Medulla oblongata (tissue), 1 donor: Measurements from ENCODE around the gene FHDC1.
A peak's percentile ranks its signal among the peaks of the same experiment; 100 is the strongest.

Experiments used
- DNase-seq: peaks from one replicate; pipeline ENCODE4 v3.0.0-alpha.2; 2015; ENCODE audit errors: extremely low spot score

FHDC1 gene

DNA sequence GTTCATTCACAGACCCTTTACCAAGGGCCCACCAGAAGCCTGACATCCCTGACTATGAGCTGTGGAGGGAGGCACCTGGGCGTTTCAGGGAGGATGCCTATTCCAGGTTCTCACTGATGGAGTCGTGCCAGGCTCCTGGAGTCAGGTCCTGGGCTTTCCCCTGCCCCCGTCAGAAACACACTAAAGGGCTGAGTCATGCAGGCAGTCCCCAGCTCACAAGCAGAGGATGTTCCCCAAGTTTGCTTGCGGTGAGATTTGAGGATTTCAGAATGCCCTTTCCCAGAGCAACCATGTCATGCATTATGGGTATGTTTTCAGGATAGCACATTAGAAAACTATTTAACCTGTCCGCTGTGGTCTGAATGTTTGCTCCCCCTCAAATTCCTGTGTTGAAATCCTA, 45.2 kb downstream of the FHDC1 start:
- DNase-seq: no peak

DNA sequence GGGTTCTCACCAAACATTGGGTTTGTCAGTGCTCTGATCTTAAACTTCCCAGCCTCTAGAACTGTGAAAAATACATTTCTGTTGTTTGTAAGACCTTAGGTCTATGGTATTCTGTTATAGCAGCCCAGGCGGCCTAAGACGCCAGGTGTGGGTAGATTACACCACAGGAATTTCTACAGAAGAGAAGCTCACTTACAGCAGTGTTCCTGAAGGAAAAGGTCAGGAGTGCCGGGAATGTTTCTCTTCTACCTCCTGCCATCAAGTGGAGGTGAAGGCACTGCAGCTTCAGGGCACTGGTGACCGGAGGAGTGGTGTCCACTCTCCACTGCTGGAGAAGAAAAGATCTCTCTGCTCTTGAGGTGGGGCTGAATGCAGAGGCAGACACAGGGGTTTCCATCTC, 45.7 kb downstream of the FHDC1 start:
- DNase-seq: no peak

DNA sequence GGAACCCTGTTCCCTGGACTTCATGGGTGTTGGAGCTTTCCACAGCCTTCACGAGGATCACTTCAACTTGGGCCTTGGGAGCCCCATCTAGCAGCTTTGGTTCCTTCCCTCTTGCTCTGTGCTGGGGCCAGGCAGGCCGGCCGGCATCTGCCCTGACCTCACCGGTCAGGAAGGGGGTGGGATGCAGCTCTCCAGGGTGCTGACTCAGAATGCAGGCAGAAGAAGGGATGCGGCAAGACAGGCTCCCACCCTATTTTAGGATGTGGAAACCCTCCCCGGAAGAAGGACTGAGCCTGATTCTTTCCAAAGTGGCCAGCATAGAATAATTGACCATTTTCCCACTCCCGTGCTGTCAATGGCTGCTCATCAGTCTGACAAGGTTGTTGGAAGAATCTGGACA, 47.1 kb downstream of the FHDC1 start:
- no peak for DNase-seq

DNA sequence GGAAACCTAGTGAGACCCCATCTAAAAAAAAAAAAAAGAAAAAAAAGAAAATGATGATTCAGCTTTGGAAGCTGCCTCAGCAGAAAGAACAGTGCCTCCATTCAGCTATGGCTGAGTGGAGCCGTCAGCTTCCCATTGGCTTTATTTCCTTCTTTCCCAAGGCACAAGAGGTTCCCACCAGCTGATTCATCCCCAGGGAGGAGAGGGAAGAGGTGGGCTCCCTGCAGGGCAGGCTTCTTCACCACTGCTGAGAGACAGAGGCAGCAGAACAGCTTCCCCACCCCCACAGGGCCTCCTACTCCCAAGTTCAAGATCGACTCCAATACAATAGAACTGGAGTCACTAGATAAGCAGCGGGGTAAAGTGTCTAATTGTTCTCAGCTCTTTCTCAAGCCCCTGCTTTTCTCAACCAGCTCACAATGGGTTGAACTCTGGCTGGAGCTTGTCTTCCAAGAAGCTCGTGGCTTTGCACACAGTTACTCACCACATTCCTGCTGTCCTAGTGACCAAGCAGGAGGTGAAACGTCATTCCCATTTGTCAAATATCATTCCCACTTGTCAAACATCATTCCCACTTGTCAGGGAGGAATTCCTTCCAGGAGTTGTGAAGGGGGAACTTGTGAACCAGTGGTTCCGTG, 47.8 kb downstream of the FHDC1 start:
- DNase-seq: peak; percentile 48

DNA sequence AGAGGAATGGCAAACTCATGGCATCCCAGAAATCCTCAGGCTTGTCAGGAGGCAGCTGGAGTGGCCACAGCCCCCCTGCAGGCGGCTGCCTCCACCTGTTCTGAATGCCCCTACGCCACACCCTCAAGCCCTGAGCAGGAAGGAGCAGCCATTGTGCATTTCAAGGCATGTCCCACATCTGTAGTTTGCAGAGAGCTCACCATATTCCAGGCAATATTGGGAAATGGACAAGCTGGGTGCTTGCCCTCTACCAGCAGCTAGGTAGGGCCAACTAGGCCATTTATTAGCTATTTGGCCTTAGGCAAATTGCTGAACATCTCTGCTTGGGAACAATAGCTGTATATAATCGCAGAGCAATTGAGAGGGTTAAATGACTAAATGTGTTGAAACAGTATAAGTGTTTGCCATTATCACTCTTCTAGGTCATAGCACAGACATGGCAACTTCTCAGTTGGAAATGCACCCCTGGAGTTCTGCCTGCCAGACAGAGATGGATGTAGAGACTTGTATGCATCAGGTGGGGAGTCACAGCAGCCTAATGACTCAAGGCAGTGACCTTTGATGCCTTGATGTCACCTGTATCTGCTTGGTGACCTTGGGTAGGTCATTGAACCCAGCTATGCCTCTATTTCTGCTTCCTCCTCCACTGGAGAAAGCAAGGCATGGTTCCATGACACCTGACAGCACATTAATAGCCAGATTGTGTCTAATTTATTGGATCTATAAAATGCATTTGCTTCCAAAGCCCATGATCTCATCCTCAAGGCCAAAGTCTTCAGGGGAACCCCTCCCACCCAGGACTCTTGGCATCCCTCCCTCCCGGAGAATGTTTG, 52.8 kb downstream of the FHDC1 start:
- DNase-seq: no peak

DNA sequence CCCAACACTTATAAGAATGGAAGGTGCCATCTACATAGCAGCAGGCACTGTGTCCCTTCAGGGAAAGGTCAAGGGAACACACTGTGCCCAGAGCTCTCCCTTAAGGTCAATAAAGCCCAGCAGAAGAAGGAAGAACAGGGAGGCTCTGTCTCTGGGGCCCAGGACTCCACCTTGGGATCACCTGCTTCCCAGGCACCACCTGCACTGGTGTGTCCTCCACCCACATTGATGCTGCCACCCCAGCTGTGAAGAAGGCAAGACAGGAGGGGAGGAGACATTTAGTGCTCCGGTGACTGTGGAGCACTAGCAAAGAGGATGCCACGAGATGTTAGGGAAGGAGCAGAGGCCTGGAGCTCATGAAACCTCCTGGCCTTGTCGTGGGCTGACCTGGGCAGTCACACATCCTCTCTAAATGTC, 53.4 kb downstream of the FHDC1 start:
- no peak for DNase-seq

DNA sequence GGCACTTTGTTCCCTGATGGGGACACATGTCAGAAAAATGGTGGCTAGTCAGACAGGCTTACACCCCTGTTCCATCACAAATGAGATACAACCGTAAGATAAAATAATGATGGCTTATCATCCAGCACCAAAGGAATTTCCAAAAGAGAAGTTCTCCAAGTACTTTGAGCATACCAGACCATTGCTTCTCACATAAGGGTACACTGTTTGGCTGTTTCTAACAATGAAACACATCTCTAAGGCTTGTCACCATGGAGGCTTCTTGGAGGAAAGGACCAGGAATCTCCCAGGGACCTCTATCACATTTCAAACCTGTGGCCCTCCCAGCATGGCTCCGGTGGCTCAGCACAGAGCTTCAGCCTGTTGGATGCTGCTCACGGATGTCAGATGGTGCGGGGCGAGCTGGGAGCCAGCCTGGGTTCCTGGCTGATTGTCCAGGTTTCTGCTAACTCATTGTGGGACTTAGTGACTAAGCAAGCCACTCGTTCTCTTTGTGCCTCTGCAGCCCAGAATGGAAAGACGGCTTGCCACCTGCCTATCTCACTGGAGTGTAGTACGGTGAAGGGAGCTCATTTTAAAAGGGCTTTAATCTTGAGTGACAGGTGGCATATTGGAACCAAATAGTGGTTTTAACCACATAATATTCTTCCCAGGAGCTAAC, 54.5 kb downstream of the FHDC1 start:
- DNase-seq: no peak

DNA sequence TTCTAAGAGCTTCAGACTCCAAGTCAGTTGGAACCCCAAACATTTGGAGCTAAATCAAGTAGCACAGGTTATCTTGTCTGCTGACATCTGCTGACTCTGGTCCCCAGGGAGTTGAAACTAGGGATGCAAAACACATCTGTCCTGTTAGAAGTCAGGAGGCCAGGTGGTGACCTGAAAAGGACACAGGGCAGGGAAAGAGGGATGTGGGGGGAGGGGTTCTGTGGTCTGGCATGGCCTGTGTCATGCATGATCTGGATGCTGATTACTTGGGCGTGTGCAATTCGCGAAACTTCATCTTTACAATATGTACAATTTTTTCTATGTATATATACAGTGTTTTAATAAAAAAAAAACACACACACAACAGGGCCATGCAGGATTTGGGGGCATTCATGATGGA, 55.3 kb downstream of the FHDC1 start:
- DNase-seq: no peak

DNA sequence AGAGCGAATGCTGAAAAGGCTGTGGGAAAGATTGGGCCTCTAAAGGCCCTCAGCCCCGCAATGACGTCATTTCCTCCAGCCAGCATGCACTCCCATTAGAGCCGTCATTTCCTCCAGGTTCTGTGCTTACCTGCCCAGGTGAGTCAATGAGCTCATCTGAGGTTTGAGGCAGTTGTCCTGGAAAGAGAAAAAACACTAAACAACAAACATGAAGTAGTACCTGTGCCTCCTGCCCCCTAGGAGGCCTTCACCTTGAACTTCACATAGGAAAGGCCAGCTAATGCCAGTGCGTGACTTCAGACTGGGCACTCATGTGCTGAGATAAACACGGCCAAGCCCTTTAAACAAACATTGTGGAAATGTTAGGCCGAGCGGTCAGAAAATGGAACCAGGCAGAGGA, 55.9 kb downstream of the FHDC1 start:
- DNase-seq: no peak

DNA sequence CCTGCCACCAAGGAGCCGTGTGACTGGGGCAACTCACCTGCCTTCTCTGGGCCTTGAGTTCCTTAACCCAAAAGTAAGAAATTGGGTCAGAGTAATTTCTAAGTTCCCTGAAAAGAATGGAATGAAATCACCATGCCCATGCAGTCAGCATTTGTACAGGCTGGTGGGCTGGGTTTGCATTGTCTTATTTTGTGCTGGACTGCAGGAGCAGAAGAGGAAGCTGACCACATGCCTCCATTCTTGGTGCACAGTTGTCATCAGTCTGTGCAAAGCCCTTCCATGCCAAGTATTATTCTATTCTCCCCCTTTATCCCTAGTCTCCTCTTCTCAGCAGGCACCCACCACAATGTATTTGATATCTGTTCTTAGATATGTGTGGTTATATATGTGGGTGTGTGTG, 56.3 kb downstream of the FHDC1 start:
- no peak for DNase-seq

DNA sequence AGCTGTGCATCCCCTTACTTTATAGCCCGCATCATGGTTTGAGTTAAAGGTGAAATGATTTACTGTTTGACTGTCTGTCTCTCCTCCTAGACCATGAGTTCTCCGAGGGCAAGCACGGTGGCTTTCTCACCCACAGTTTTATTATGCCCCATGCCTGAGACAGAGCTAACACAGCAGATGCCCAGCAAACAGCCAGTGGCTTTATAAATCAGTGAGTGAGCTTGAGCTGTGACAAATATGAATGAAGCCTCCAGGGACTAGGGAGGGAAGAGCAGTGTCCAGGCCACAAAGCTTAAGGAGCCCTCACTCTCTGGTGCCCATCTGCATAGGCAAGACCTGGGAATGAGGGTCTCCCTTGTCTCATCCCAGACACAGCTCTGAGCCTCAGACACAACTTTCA, 57.9 kb downstream of the FHDC1 start:
- no peak for DNase-seq

DNA sequence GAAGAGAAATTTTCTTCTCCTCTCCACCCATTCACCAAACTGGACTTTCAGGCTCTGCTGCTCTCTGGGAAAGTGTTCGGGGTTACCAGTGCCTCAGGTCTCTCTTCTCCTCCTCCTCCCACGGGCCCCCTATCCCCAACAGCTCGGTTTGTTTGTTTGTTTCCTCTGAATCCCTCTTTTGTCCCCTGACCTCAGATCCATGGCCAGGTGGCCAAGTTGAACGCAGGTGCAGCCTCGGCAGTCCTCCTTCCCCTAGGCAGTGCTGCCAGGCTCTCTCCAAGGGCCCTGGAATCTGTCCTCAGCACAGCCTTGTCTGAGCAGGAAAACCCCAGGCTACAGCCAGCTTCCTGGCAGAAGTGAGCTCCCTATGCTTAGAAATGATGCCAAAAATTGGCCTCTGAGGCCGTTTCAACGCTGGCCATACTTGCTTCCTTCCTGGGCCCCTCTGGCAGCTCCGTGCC, 60.0 kb downstream of the FHDC1 start:
- DNase-seq: peak; percentile 26

DNA sequence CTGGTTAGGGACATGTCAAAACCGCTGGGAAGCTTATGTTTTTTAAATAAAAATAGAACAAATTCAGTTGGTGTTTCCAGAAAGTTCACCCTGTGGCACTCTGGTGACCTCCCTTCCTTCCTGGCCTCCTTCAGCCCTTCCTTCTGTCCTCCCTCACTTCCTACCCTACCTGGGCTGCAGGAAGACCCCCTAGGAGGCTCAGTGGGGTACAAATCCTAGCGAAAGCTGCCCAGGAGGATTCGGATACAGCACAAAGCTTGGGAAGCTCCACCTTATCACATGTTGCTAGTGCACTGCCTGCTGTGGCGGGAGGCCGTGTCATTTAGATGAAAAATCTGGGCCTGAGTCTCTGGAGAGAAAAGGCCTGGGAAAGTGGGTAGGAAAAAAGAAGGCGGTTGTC, 60.5 kb downstream of the FHDC1 start:
- DNase-seq: no peak

DNA sequence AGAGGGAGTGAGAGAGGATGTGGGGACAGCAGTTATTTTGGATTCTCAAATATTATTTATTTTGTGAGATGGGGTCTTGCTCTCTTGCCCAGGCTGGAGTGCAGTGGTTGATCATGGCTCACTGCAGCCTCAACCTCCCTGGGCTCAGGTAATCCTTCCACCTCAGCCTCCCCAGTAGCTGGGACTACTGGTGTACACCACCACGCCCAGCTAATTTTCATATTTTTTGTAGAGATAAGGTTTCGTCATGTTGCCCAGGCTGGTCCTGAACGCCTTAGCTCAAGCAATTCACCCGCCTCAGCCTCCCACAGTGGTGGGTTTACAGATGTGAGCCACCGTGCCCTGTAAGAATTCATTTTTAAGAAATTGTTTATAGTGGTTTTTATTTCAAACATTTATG, 61.2 kb downstream of the FHDC1 start:
- DNase-seq: no peak

DNA sequence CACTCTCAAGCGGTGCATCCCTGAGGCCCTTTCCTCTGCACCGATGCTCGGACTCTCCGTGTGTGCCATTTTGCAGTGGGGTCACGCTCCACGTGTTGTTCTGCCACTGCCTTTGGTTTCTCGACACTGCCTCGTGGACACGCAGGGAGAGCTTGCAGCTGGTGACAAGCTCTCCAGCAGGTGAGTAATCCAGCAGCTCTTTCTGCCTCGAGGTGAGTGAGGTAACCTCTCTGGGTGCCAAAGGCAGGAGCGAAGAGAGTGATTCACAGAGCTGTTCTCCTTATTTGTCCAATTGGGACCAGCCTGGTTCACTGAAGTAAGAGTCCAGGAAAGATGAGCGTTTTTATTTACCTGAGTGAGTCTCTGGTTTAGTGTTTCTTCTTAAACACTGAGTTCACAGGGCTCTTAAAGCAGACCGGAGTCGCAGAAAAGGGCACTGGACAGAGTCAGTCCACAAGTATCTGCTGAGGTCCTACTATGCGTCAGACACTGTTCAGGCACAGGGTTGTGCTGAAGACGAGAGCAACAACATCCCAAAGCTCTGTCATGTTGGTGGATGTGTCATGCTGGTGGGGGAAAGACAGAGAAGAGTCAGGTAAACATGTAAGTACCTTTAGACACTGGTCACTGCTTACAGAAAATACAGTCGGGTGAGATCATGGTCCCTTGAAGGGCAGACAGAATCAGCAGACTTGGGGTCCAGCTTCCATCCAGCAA, 61.8 kb downstream of the FHDC1 start:
- no peak for DNase-seq

DNA sequence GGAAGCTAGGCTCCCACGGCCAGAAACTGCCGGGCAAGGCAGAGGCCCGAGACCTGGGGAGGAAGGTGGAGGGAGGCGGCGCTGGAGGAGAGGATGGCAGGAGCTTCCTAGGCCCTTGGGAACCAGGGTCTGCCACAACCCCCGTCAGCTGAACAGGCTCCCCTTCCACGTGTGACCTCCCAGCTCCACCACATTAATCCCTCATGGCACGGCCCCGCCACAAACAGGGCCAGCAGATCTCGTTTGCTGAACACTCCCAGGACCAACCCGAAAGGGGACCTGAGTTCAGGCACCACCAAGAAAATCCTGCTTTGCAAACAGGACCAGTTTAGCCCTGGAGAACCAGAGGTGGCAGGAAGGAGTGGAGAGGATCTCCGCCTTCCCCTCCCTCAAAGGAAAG, 62.7 kb downstream of the FHDC1 start:
- no peak for DNase-seq

DNA sequence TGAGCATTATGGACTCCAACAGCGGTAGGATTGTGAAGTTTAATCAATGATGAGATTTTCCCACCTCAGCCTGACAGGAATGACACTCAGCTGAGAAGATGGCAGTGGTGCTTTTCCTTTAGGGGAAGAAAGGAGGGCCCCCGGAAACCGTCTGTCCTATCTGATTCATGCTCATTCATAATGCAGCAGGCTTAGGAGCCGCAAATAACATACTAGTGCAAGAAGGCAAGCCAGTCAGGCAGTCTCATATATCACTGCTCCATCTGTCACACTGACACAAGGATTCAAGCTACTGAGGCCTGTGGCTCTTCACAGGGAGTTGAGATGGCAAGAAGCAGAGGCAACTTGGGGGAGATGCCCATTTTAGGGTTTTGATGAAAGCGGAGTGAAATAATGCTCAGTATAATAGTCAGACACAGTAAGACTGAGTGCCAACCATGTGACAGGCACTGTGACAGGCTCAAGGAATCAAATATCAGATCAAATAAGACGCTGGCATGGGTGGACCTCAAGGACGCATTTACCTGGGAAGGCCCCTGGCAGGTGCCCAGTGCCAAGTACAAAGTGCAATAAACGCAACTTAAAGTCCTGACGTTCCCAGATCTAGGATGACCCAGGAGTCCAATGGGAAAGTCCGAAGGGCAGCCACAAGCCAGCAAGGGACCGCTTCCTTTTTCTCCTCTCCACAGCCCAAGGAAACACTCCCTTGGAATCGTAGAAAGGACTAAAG, 63.4 kb downstream of the FHDC1 start:
- DNase-seq: no peak

DNA sequence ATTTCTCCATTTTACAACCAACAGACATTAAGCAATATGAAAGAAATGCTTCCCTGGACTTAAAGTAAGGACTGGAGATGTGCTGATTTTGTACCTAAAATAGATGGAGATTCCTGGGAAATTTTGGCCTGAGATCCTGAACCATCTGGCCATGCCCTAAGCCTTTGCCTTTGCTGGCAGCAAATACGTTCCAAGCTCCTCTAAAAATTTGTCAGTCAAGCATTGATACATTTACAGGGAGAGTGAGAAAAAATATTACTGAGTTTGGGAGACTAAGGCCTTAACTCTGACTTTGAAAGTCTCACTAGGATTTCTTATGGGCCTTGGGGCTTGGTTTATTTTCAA, 63.9 kb downstream of the FHDC1 start:
- no peak for DNase-seq

DNA sequence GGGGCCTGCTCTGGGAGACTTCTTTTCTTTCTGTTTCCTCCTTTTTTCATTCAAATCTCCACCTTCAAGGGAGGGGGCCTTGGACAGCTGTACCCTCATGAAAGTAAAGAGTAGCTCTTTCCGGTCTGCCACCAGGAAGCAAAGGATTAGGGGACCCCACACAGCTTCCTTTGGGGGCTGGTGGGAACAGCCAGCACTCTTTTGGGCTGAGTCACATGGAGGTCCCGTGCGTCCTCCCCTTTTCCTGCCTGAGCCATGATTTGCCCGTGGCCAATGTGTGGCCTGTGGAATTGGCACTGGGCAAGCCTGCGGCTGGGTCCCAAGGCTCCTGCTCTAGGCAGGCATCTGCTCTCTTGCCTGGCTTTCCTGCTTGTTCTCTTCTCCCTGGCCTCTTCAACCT, 65.5 kb downstream of the FHDC1 start:
- no peak for DNase-seq

DNA sequence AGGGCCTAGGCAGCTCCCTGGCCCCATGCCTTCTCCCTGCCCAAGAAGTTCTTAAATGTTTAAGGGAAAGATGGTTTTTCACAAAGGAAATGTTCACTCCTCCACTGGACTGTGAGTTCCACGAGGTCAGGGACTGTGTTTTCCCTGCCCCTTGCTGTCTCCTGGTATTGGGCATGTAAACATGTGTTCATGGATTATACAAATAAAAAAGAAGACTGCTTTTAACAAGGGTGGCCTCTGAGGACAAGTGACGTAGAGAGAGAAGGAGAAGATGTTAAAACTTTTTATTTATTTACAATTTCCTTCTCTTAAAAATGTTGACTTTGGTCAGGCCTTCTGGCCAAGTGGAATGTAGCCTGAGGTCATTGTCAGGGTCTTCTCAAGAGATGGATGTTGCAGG, 66.0 kb downstream of the FHDC1 start:
- DNase-seq: no peak

DNA sequence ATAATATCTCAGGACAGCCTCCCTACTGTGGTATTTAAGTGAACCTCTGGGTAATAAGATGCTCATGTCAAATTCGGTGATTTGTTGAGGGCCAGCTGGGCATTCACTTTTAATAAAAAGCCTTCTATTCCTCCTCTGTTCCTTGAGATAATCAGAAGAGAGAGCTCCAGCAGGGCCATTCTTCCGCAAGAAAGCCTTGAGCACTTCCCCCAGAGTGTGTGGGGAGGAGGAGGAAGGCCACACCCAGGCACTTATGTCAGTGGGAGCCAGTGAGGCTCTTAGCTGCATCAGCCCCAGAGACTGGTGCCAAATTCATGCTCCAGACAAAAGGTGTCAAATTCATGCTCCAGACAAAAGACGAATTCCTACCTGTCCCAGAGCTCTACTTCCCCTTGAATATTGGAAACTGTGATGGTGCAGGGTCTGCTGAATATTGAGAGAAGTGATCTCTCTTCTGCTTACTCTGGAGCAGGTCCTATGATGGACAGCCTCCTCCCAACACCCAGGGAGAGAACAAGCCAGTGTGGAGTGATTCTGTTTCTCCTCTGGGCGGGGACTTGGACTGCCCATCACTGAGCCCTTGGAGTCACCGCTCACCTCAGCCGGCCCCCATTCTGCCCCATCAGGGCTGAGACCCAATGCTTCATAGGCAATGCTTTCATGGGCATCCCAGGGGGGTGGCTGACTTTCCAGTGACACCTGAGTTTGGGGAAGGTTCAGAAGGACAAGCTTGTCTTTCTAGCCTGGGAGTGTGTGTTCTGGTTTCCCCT, 68.1 kb downstream of the FHDC1 start:
- no peak for DNase-seq
